Kidney capillary endothelial cell (primary cell): ENCODE results near the gene IL31.
A peak's percentile ranks its signal among the peaks of the same experiment; 100 is the strongest.

Source experiments
- DNase-seq: peaks from one replicate; pipeline ENCODE4 v3.0.0-alpha.2; 2018; ENCODE audit warnings: low spot score

The IL31 gene

GRCh38 chr12:122155705-122156104 lies 18.3 kb downstream of the IL31 start:
- DNase-seq = no peak

DNA sequence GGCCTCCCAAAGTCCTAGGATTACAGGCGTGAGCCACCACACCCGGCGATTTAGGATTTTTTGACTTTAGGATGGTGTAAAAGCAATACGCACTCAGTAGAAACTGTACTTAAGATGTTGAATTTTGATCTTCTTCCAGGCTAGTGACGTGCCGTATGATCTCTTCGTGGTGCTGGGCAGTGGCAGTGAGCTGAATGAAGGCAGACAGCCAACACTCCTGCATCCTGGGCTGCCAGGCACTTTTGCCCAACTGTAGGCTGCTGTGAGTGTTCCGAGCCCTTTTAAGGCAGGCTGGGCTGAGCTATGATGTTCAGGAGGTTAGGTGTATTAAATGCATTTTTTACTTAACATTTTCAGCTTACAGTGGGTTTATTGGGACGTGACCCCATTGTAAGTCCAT lies 21.3 kb downstream of the IL31 start:
- DNase-seq = no peak

DNA sequence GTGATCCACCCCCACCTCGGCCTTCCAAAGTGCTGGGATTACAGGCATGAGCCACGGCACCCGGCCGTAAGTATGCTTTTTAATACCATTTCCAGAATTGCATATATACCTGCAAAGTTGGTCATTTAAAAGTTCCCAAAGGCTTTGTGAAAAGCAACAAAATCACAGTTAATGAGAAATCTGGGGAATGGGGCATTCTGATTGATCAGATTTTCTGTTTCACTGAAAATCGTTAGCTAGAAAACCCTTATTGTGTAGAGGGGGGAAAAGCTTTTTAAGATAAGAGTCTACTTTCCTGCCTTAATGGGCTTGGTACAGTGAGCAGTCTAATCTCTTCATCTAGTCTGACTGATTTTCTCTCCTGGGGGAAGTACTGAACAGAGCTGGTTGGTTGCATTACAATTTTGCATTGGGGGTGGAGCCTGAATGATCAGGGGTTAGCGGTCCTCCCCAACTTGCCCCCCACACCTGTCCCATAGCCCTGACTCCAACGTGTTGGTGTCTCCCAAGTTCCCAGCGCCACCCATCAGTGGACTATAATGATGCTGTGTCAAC lies 23.8 kb downstream of the IL31 start:
- no peak for DNase-seq

- no peak for DNase-seq
These were observed 25.4 kb downstream of the IL31 start for GRCh38 chr12:122148657-122149056.

DNA sequence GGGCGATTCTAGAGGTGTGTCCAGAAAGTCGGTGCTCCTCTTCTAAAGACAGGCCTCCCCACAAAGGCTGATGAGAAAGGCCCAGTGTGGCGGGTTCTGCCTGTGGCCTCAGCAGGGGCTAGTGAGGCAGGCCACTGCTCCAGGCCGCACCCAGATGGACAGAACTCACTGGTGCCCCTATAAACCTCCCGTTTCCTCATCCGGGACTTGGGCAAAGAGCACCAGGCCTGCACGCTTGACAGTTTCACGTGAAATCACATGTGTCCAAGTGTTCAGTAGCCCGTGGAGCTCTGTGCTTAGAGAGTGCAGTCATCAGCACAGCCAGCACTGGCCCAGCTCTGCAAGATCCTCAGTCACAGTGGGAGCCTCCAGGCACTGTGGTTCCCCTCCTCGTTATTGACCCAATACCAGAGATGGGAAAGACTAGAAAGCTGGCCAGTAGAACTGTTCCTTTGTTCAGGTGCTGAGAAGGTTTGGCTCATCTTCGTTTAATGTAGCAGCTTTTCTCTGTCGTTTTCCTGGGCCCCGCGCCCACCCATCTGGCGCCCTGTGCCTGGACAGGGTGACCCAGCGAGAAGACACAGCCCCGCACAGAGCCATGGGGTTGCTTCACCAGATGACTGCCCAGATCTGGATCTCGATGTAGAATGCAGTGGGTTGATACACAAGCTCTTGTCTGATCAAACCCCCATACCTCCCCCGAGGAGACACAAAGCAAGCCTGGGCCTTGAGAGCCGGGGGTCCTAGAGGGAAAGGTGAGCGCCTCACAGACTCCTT lies 26.3 kb downstream of the IL31 start:
- no peak for DNase-seq

DNA sequence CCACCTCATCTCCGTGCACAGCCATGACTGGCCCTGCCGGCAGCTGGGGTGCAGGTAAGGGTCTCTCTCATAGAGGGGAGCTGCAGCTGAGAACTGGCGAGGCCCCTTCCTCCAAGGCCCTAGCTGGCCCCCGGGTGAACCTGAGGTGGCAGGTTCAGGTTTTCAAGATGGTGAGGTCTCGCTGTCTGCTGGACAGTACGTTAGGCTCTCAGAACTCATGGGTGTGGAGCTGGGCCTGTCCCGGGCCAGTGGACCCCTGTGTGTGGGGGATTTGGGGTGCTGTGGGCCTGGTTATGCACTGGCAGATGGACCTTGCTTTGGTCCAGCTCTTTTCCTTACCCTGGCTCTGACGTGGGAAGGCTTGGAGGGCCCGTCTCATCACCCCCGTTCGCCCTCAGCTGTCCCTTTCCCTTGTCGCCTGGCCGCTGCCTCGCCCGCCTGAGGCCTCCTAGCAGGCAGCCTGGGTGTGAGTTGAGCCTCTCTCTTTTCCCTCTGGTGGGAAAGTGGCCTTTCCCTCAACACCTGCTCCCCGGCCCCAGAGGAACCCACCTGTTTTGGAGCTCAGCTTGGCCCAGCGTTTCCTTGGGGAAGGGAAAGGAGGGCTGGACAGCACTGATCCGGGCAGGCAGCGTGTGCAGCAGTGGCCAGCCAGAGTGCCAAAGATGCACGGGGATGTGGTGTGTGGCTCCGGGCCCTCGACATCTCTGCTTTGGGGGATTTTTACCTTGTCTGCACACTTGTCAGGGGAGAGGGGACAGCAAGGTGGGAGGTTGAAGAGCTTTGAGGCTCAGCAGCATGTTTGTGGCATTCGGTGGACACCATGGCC lies 28.3 kb downstream of the IL31 start:
- no peak for DNase-seq

DNA sequence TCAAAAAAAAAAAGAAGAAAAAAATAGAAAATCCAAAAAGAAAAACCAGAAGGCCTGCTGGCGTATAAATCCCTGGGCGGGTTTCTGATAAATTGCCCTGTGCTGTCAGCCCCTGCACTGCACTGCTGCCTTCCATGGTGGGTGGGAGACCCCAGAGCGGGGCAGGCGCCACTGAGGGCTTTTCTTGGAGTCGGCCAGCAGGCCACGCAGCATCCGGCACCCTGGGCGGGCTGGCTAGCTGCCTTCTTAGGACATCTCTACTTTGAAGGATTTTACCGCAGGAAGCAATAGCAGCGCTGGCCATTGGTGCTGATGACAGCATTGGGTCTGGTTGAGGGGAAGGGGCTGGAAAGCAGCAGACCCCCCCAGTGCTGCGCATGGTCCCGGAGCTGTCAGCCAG lies 29.1 kb downstream of the IL31 start:
- DNase-seq = no peak

DNA sequence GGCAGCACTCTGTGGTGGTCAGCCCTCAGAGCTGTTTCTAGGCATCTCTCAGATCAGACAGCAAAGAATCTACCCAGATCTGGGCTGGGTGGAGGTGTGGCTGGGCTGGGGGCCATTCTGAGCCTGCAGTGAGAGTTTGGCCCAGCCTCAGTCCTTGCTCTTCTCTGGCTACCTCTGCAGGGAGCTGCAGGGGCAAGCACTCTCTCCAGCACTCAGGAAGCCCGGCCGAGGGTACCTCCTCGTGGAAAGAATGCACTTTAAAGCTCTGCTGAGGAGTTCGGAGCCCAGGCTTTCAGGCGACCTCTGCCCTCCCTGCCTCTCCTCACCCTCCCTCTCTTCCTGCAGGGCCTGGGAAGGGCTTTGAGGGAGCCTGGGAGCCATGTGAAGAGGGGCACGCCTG lies 31.2 kb downstream of the IL31 start:
- DNase-seq = no peak

DNA sequence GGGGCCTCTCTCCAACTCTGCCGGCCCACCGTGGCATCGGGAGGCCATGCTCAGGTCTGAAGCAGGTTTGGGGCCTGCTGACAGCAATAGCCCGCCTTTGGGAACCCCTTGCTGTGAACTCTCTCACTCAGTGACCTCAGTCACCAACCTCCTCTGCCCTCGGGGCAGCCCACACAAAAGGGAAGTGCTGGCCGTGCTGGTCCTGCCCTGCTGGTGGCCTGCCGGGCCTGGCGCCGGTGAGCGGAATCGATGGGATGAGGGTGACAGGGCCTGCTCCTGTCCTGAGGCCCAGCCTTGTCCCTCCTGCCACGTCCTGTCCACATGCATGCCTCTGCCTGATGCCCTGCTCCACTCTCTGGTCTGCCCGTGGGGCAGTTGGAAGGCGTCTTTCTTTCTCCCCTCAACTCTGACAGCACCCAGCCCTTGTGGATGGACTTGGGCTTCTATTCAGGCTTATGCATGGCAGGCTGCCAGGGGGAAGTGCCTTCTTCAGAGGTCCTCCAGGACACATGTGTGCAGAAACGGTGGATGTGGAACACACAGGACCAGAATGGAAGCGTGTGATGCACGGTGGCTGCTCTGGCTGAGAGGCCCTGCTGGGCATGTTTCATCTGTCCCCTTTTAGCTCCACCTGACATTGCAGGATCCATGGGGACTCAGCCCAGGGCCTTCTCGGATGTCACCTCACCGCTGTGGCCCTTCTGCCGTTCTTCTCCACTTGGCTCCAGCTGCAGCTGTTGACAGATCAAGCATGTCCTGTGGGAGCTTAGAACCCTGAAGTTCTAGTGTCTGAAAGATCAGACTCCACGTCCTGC lies 31.9 kb downstream of the IL31 start:
- DNase-seq = no peak

GRCh38 chr12:122140467-122141257 lies 33.4 kb downstream of the IL31 start:
- DNase-seq = no peak

DNA sequence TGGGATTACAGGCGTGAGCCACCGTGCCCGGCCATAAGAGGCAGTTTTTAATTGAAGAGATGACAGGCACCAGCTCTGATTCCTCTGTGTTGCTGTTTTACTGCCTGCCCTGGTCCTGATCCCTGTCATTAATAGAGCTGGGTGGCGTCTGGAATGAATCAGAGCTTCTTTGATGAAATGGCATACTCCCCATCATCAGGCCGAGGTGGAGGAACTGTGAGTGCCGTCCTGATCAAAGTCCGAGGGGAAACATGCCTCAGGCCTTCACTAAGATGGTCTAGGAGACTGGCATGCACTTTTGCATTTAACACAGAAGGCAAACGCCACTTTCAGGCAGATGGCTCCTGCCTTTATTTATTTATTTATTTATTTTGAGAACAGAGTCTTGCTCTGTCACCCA lies 34.1 kb downstream of the IL31 start:
- no peak for DNase-seq

DNA sequence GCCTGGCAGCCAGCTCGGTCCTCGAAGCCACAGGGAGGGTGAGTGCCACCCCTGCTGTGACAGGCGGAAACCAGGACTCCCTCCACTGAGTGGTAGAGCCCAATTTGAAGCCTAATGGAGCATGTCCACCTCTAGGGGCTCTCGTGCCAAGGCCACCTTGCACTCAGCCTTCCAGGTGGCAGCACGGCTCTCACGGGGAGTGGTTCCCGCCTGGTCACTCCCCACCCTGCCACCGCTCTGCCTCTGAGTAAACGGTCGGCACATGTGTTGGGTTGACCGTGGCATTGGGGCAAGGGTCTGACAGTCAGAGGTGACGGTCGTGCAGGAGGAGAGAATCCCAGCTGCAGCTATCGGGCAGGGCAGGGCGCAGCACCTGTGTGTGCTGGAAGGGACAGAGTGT lies 34.8 kb downstream of the IL31 start:
- no peak for DNase-seq

GRCh38 chr12:122138616-122139015 lies 35.4 kb downstream of the IL31 start:
- DNase-seq = no peak

GRCh38 chr12:122138181-122138580 lies 35.8 kb downstream of the IL31 start:
- no peak for DNase-seq

DNA sequence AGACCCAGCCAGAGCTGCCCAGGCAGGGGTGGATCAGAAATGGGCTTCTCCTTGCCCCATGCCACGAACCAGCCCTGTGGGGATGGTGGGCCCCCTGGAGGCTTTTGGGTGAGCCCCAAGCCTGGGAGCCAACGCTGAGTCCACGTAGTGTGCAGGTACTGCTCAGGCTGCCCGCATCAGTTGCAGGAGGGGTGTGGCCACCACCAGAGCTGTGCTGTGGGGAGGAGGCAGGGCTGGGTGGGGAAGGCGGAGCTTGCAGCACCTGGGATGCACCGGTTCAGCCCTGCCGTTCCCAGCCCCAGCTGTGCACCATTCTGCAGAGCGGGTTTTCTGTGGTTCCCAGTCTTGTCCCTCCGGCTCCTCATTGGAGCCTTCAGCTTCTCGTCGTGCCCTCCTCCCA lies 36.3 kb downstream of the IL31 start:
- DNase-seq = no peak

GRCh38 chr12:122137229-122137628 lies 36.8 kb downstream of the IL31 start:
- DNase-seq = no peak

- DNase-seq = no peak
These were observed 38.5 kb downstream of the IL31 start for GRCh38 chr12:122135437-122136031.

DNA sequence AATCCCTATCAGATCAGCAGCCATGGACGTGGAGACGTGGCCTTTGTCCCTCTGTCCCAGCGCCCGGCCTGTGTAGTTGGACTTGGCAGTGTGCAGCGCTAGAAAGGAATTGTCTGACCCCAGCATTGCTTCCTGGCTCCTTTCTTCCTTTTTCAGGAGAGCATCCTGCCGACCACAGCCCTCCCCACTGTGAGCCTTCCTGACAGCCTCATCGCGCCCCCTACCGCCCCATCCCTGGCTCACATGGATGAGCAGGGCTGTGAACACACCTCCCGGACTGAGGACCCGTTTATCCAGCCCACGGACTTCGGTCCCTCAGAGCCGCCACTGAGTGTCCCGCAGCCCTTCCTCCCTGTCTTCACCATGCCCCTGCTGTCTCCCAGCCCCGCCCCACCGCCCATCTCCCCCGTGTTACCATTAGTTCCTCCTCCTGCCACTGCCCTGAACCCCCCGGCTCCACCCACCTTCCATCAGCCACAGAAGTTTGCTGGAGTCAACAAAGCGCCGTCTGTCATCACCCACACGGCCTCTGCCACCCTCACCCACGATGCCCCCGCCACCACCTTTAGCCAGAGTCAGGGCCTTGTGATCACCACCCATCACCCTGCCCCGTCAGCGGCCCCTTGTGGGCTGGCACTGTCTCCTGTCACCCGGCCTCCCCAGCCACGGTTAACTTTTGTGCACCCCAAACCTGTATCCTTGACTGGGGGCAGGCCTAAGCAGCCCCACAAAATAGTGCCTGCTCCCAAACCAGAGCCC lies 40.6 kb downstream of the IL31 start:
- DNase-seq = peak; percentile 17

GRCh38 chr12:122130150-122130549 lies 43.9 kb downstream of the IL31 start:
- DNase-seq = no peak

DNA sequence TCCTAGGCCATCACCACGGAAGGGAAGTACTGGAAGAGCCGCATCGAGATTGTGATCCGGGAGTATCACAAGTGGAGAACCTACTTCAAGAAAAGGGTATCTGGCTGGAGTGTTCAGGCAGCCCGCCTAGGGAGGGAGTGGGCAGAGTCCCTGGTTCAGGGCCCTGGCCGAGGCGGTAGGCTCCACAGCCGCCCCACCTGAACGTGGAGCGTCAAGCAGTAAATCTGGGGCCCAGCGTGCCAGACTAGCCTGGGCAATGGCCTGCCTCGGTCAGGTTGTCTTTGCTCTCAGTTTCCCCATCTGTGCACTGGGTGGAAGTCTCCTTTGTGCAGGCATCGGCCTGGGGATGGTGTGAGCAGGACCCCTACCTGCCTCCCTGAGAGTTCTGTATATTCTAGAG lies 44.9 kb downstream of the IL31 start:
- DNase-seq = no peak
